SW480 (cell line): ENCODE measurements around the gene HPS5.

ENCODE experiments used
- DNase-seq: peaks from one replicate; pipeline ENCODE4 v3.0.0-alpha.2; 2016; ENCODE audit warnings: low spot score

Gene HPS5

GRCh38 chr11:18235394-18236334 is 86.3 kb downstream of the HPS5 start:
- DNase-seq: no peak

DNA sequence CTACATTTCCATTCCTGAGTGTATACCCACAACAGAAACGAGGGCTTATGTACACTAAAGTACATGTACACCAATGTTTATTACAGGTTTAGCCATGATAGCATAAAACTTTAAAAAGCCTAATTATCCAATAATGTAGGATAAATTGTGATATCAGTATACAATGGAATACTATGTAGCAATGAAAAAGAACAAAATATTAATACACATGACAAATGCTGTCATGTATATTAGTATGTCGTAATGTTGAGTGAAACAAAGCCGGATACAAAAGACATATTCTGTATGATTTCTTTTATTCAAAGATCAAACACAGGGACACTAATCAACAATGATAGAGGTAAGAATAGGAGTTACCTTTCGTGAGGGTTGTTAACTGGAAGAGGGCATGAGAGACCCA is 88.0 kb downstream of the HPS5 start:
- DNase-seq: no peak

DNA sequence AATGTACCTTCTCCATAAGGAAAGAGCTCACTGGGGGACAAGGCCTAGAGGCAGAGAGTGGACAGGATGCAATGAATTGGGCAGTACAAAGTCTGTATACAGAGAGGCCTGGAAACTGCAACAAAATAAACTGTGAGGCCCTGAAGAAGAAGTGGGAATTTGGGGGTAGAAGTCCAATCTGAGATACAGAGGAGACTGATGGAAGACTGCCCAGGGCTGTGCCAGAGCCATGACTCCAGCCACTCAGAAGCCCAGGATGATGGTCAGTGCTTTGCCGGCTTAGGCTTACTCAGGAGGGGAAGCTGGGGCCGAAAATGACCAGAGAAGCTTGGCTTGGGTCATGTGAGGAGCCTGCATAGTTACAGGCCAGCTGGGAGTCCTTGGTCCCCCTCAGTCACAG is 91.1 kb downstream of the HPS5 start:
- no peak for DNase-seq

DNA sequence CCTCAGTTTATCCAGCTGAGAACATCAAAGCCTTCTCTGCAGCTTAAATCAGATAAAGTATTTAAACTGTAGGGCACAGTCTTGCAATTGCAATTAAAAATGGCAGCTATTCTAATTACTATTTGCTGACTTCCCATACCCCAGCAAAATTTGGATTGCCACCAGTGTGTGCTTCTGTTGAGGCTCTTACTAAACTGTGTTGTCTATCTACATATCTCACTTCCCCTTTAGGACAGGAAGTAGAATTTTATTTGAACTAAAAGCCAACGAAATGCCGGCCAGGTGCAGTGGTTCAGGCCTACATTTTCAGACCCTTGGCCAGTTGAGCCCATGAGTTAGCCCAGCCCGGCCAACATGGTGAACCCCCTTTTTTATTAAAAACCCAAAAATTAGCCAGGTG is 92.4 kb downstream of the HPS5 start:
- DNase-seq: no peak
